HG03039 (cell line): ENCODE measurements around the gene ZNF407.
A peak's percentile ranks its signal among the peaks of the same experiment; 100 is the strongest.

ENCODE experiments used
- ATAC-seq: cut with Tn5 transposase; IDR thresholded peaks from one replicate; pipeline ENCODE4 v1.9.1; 2021; ENCODE audit warnings: mild to moderate bottlenecking, moderate library complexity; ENCODE audit not compliant: unreplicated experiment

ZNF407 gene

DNA sequence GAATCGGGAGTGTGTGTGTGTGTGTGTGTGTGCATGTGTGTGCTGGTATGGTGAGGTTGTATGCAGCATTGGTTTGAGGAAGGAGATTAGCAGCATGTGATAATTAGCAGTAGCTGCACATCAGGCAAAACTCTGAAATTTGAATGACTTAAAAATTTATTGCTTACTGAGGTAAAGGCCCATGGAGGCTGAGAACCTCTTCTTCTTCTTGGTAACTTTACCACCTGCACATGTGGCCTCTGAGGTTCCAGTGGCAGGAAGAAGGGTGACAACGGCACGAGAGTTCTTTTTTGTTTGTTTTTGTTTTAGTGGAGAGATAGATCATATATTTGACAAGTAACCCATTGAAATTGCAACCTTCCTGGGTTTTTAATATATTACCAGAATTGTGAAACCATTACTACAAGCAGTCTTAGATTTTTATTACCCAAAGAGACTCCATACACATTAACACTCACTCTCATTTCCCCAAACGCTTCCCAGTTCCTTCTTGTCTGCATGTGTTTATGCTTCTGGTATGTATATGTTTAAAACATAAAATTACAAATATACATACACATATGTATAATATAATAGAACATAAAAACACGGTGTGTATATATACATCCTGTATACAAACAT, 319.2 kb downstream of the ZNF407 start:
- no peak for ATAC-seq

DNA sequence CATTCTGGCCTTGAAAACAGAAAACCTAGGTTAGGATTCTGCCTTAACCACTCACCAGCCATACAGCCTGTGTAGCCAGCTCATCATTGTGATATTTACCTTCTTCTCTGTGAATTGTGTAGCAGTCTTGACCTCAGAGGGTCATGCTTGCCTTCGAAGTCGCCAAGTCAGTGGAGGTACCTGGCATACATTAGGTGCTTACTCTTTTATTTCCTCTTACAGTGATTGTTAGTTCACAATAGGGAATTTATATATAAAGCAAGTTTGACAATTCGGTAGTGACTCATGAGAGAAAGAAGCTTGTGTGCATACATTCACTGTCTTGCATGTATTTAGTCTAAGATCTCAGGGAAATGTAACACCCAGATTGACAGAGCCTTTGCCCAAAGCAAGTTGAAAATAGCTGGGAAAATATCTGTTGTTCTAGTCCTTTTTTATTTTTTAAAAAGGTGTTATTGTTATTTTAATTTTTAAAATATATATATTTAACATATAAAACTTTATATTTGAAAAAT, 320.7 kb downstream of the ZNF407 start:
- no peak for ATAC-seq

DNA sequence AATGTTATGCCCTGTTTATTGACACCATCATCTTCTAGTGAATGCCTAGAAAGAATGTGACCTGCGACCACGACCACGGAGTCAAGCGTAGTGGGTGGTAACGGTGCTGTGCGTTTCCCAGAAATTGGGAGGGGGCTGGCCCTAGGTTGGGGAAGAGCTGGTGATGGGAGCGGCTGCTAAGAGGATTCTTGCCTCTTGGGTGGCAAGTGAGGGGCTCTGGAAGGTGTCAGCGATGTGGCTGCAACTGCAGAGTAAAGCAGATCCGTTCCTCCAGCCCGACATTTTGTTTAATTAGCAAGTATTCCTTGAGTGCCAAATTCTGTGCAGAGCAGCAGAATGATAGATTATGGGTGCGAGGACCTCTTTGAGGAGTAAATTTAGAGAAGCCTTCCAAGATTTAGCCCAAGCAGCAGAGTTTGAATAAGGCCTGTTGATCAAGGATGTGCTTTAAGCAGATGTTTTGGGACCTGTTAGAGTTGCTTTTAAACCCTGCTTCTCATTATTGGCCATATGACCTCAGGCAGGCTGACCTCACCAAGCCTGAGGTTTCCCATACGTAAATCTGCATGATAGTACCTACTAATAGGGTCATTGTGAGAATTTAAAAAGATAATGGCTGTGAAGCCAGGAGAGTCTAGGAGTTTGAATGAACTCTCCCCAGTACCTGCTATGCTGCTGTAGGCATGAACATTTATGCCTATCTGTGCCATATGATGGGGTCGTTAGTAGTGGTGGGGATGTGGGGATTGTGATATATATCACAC, 323.6 kb downstream of the ZNF407 start:
- ATAC-seq, result no peak

DNA sequence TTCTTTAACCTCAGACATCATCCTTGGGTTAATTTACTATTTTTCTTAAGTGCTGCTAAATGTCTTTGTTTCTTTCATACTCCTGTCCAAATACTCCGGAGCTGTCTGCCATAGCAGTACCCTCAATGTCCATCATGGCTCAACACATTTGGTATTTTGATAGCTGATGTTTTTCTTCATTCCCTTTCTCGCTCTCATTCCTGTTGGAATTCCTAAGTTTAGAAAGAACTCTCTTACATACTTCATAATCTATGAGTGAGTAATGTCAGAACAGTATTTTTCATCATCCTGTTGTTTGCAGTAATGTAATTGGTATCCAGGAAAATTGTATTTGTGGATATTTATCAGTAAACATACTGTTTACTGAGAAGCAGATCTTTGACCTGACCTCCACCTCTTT, 328.4 kb downstream of the ZNF407 start:
- no peak for ATAC-seq

DNA sequence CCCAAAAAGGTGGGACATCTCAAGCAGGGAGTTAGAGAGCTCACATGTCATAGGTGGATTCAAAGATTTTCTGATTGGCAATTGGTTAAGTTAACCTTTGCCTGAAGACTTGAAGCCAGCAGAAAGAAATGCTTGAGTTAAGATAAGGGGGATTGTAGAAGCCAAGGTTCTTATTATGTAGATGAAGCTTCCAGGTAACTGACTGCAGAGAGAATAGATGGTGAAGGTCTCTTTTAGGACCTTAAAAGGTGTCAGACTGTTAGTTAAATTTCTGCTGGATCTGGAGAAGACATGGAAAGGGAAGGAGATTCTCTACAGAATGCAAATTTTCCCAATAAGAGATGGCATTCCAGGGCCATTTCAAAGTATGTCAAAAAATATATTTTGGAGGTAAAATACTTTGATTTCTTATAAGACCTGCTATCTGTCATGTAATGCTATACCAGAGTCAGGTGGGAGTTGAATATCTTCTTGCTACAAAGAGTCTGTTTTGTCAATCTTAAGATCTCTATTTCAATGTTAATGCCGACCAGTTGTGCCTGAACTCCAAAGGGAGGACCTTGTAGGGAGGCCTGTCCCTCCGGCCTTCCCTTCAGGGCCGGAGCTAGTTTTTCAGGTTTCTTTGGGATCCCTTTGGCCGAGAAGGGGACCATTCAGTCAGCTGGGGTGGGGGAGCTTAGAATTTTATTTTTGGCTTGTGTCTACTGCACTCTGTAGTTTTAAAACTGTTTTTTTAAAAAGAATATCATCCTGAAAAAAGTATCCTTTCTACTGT, 330.7 kb downstream of the ZNF407 start:
- no peak for ATAC-seq

DNA sequence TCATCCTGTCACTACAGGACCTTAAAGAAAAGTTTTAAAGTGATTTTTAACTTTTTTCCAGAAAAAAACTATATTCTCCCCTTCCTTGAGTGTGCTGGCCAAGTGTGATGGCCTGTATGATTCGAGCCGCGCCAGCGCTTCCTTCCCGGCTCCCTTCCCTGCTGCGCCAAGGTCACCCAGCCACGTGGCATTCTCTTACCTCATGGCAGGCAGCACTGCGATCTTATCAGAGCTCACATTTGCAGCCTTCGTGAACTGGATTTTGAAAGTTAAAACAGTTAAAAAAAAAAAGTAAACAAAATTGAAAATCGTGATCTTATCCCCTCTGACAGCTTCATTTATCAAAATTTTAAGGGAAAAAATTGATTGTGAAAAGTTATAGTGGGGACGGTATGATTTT, 331.4 kb downstream of the ZNF407 start:
- ATAC-seq, result no peak

DNA sequence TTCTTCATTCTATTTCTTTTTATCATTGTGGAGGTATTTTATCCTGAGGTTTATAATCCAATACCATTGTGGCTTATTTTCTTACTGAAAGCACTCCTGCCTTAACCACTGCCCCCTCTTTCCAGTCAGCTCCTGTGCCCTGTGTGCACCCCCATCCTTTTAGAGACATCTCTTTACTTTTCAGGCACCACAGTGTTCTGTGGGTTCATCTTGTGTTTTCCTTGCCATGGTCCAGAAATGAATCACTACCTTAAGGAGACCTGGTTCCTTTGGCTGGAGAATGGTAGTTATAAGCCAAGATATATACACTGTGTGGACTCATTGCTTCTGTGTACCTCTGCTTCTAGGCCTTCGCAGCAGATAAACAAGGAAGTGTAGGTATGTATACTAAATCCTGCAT, 332.9 kb downstream of the ZNF407 start:
- ATAC-seq, result no peak

DNA sequence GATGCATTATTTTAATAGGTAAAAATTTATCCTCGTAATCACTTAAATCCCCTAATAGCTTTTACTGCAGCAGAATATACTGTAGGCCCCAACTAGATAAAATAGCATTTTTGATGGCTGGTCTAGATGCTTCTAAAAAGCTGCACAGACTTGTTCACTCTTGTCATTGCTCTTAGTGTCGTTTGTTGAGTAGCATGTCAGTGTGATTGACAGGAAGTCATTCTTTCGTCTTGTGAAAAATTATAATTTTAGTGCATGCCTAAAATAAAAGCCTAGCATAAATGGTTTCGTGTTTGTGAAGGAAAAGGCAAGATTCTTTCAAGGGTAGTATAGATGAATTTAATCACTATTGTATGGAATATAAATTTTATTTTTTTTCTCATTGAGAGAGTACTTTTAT, 336.3 kb downstream of the ZNF407 start:
- no peak for ATAC-seq

DNA sequence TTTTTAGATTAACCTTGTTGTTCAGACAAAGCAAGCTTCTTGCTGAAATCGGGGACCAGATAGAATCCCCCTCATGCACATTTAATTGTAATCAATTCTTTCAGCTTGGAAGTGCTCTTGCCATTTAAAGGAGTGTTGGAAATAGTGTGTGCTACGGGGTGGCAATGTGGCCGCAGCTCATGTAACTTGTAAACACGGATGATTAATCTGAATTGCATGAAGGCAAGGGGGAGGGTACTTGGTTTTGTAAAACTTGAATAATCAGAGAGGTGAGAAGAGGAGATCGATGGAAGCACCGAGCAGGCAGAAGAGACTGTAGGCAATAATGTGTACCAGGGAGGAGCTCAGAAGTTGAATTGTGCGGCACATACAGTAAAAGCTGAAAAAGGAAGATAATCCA, 337.8 kb downstream of the ZNF407 start:
- no peak for ATAC-seq

DNA sequence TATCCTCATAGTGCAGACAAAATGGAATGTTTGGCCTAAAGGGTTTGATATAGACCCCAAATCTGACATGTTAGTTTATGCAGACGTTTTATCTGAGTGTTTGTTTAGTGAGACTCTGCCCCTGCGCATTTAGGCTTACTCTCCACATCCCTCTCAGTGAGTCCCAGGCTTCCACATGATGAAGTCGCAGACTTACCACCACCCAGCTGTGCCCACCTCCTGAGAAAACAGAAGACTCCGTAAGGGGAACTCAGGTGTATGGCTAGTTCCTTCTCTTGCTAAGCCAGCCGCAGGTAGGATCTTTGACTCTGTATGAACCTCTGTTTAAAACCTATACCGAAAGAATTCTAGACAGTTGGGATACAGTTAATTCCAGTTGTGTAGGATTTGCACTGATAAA, 338.7 kb downstream of the ZNF407 start:
- ATAC-seq, result no peak

DNA sequence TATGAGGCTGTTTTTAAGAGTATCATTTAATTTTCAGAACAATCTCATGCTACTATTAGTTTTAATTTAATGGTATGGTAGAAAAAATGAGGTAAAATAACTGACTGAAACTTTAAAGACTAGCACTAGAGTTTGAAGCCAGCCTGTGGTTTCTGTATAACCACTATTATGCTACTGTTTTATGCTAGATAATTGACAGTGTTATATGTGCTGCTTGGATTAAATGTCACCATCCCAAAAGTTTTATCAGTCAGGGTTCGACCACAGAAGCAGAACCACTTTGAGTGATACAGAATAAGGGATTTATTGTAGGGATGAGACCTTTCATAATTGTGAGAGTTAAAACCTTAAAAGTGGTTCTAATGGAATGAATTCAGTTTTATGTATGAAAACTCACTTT, 339.6 kb downstream of the ZNF407 start:
- ATAC-seq, result no peak

DNA sequence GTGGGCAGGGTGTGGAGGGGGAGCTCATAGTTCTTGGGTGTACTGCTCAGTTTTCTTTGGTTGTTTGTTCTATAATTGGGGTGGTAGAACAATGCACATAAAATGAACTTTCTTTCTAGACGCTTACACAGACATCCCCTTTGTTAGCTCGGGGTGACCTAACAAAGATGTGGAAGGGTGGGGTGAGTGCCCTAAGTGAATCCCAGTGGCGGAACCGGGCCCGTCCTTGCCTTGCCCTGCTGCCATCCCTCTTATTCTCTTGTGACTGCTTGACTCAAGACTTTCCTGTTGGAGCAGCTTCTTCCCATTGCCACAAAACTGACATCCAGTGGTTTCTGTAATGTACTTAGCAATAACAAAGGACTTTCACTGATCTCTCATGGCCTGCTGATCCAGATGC, 343.2 kb downstream of the ZNF407 start:
- no peak for ATAC-seq

DNA sequence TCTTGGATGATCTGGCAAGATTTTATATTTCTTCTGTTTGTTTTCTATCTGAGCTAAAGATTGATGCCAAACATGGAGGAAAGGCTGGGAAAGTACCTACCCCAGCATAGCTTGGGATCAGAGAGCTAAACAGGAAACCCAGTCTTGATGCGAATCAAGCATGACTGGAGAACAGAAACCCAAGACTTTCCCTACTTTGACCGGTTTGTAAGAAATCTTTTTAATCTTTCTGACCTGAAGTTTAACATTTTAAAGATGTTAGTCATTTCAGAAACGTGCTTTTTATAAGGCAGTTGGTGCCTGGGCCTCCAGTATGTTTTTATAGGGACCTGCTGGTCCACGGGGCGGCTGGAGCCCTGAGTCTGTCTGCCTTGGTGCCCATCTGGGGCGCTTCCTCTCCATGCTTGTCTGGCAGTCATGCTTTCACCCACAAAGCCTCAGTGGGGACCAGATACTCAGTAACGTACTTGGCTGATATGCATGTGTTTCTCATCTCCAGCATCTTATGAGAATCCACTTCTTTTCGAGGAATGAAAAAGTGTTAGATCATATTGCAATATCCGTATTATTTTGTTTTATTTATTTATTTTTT, 344.7 kb downstream of the ZNF407 start:
- peak; percentile 74 for ATAC-seq

DNA sequence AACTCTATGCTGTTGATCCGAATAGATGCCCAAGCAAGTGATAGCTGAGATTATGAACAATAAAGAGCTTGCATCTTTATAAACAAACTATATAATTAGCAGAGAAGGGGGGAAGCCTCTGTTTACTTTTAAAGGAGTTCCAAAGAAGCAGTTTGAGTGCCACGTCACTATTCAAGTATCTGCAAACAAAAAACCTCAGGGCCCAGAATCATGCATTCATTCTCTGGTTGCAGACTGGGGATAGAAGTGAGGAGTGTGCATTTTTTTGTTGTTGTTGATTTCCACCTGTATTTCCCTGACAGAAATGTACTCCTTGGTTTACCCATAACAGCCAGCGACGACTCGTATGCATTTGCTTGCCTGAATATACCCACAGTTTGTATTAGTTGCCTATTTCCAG, 347.0 kb downstream of the ZNF407 start:
- no peak for ATAC-seq

DNA sequence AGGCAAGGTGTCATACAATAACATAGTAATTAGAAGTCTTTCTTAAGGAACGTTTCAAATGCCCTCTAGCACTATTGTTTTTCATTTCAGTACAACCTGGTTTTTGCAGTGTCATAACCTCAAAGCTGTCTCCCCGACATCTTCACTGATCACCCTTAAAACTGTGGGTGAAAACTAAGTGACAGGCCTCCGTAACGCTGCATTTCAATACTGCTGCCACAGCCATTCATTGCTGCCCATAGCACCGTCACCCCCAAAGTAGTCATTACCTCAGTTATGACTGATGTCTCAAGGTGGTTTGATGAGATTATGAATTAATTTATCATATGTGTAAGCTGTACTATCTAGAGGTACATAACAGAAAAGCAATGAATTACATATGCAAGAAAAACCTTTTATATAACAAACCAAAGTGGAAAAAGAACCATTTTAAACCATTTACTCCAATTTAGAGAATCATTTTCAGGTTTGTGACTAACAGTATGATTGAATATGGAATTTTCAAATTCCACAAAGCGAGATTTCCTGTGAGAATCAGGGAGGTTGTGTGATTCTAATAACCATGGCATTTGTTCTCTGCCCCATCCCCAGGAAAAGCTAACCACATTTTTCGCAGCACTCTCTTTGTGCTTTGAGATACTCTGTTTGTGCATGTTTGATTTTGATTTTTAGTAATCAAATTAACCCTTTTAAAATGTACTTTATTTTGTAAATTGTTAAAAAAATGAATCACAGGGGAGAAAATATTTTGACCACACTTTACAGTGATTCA, 348.3 kb downstream of the ZNF407 start:
- ATAC-seq, result no peak

DNA sequence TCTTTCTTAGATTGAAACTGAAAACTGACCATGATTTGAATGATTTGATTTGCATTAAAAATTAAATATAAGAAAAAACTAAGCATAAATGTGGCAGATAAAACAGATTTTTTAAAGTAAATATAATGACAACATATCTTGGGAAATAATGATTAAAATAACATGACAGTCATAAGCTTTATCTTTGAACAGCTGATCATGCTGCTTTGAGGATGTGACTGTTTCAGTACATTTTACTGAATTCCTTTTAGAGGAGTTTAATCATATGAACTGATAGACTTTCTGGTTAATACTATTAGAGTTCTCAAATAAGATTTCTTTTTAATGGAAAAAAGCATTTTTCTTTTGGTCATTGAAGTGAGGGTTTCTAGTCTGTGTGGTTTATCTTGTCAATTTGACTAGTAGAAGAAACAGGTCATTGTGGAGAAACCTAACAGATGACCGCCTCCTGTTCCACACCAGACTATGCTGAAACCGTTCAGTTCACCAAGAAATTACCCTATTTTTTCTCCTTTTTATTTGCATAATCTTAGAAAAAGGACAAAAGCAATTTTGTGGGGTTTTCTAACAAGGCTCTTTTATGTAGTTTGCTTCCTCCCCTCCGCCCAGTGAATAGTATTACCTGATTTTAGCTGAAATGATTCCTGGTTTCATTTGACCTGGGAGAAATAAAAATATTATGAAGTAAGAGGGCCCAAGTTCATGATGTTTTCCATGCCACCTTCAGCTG, 349.1 kb downstream of the ZNF407 start:
- no peak for ATAC-seq

DNA sequence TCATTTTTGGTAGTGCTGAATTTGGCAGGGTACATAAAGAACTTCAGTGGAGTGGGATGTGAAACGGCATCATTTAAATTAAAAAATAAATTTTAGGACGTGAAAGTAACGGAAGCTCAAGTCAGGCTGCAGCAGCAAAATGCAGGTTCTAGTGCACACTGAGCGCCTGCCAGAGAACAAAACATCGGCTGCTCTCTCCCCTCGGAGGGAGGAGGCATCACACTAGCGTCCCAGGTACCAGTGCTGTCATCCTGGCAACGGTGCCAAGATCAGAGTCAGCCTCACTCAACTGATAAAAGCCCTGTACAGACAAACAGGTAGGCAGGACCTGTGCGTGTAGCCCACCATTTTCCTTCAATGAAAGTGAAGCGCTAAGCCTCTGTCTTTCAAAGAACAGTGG, 349.7 kb downstream of the ZNF407 start:
- no peak for ATAC-seq

DNA sequence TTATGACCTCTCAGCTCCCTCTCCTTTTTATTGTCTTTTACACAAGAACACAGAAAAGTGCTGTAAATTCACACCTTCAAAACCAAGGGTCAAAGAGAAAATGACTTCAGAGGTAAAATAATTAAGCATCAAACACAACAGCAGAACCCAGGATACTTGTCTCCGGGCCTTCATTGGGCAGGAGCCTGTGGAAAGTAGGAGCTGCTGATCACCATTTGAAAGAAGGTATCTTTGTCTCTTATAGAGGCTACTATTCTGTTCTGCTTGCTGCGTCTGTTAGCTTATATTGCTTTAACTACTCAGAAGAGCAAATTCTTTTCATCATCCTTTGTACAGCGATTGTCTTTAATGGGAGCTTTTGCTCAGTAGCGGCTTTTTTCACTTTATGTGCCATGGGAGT, 350.2 kb downstream of the ZNF407 start:
- no peak for ATAC-seq

DNA sequence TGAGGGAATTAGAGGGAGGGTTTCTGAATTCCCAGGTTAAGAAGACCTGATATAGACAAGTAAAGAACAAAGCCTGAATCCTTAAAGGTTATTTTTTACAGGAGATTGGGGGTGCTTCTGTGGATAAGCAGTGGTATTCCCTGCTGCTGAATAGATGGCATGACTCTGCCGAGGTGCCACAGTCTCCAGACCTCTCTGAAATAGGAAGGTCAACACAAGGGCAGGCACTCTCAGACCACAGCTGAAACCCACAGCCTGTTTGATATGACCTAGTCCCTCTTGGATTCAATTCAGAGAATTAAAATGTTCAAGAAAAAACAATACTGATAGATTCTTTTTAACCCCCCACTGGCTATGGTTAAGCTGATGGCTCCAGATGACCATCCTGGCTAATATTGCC, 351.9 kb downstream of the ZNF407 start:
- ATAC-seq, result no peak

DNA sequence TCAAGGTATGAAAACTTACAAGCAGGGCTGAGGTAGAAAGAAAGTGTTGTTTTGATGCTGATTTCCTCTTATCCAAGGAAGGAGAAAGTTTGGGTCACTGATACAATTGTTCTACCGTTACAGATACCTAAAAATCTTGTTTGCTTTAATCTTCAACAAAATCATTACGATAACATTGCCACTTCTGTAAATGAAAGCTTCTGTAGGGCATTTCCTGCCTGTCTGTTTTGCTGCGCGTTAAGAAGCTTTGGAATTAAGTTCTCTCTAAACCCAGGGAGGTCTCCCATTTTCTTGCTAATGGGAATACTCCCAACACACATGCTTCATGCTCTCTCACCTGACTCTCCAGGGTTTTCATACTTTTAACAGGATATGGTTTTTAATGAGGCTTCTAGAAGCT, 352.8 kb downstream of the ZNF407 start:
- ATAC-seq, result no peak
